NCI-H2081 (cell line): ENCODE data around the gene STXBP6.
"Not testable (repeated sequence)": the region's sequence is repeated elsewhere in the genome, so short reads cannot be mapped to it uniquely, and the experiment has no call there.

ENCODE experiments used
- DNase-seq, 2 experiments: peaks; one replicate each; lab custom pipeline; 2025; lab: John Stamatoyannopoulos, UW

The STXBP6 gene

DNA sequence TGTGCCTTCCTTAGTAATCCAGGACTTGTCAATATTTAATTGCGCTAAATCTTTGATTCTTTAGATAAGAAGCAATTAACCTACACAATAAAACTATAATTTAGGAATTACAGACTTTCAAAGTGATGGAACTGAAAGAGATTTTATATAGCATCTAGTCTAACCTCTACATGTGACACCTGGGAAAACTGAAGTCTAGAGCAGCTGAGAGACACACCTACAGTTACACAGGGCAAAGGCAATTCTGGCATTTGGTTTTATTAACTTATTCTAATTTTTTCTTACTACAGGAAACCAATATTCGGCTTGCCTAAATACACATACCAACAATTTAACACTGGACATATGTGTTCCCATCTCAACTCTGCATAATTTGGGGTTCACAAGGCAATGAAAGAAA lies 196.5 kb downstream of the STXBP6 start:
- no peak for DNase-seq

DNA sequence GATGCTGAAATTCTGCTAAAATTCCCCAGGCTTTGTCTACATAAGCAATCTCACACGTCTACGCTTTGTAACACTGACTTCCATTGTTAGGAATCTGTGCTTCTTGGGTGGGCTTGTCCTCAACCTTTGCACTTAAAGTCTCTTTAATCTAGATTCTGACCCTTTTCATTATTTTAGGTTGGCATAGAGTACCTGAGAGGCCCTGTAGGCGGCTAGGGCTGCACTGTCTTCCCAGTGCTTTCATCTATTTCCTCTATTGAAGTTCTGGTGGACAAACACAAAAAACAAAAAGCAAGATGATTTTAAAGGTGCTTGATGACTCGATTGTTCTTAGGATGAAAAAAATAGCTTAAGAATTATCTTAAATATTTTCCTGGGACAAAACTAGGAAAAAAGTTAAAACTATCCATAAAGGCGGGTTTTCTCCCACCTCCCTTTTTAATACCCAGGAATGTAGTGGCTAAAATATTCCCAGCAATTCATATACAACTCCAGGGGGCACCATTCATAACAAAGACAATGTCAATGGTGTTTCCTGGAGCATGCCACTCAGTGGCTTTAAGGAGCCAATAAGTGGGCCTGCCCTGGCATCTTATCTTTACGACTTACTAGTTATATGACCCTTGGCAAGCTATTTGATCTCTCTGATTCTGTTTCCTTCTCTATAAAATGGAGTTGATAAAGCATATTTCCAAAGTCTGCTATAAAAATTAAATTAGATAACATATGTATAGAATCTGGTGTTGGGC lies 197.5 kb downstream of the STXBP6 start:
- DNase-seq, result no peak

DNA sequence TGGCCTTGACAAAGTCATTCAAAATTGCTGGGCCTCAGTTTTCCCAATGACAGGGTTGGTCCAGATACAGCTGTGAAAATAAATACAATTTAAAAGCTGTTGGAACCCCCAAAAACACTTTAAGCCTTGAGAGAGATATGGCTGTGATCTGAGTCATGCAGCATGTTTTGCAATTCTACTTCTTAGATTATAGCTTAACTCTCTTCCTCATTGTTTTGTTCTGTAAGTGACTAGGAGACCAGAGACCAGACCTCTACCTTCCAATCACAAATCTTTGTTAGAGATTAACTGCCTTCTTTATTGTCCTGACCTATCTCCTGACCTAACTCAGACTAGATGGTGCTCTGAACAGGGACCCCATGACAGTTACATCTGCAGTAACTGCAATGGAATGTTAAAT lies 198.1 kb downstream of the STXBP6 start:
- DNase-seq, result no peak

DNA sequence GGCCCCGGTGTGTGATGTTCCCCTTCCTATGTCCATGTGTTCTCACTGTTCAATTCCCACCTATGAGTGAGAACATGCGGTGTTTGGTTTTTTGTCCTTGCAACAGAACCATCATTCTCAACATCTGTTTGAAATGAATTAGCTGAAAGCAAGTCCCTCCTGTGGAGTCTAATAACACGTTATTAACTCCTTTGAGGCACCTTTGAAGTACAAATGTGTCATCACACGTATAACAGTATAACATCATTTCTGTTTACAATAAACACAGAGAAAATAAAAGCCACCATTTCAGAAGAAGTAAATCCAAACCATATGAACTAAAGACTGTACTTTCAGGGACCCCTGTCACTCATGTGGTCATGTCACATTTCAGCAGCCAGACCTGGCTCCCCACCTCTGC lies 198.5 kb downstream of the STXBP6 start:
- peak in 1 of 2 experiments; percentile 28 for DNase-seq

DNA sequence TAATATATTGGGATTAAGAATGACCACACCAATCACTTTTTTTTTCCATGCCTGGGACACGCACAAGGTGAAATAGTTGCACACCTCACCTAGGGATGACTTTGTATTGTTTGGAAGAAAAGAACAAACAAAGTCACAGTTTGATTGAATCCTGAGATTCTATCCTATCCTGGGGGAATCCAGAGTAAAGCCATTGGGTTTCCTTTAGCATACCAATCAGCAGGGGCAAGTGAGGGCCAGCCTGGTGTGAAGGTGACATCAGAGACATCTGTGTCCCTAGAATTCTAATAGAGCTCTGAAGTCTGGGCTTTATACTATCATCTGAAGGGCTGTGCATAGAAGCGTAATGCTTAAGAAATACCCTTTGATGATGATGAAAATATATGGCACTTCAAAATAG lies 199.9 kb downstream of the STXBP6 start:
- DNase-seq, result no peak

- DNase-seq, result no peak
Measured at GRCh38 chr14:24849471-24849870, 200.5 kb downstream of the STXBP6 start.

DNA sequence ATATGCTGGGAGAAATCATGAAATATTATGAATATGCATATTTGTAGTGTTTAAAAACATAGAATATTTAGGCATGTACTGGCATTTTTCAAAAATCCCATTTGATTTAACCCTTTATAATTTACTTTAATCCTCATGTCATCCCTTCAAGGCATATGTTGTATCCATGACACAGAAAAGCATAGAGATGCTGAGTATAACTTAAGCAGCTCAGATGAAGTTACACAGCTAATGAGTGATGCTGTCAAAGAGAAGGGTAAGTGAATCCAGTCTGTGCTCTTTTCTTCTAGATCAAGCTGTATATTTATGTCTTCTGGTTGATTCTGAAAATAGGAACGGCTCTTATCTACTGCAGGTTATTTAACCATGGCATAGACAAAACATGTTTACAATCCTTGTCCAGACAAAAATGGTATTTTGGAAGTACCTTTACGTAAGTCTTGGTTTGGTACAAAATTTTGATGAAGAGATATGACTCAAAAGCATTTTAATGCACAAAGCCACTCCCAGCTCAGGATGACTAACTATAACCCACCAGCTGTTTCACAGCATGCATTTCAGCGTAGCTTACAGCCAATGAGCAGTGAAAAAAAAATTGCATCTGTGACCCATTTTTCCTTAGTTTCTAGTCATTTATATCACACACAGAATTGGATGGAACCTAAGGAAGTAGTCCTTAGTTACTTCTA lies 201.7 kb downstream of the STXBP6 start:
- no peak for DNase-seq

DNA sequence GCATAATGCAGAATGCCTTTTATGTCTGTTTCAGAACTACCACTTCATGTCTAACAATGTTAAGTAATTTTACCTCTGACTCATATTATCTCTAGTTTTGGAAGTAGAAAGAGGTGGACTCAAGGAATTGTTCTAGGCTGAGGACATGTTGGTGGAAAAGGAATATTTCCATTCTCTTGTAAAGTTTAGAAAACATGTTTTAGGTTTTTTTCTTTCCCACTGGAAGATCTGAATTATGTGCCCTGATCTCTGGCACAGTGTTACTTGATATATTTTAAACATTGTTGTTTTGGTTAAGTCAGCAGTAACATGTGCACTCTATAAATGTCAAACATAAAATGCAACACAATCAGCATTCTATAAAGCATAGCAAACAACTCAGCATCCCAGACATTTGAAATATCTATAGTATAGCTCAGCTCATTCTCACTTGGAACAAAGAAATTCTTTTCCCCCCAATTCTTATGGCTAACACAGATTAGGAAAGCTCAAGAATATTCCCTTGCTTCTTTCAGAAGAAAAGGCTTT lies 202.3 kb downstream of the STXBP6 start:
- DNase-seq, result no peak

- DNase-seq, result peak; percentile 2 to 40
Measured at GRCh38 chr14:24846261-24846660, 203.7 kb downstream of the STXBP6 start.

DNA sequence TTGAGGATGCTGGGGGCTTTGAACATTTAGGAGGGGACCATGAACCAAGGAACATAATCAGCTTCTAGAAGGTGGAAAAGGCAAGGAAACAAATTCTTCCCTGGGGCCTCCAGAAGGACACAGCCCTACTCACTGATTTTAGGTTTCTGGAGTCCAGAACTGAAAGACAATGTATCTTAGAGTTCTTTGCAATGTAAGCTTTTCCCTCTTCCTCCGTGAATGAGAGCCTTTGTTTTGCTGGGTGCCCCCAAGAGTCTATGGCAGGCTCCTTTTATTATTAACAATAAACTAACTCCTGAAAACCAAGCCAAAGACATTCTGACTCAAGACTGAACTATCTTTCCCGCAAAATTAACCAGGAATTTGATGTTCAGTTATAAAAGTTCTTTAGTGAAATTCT lies 204.1 kb downstream of the STXBP6 start:
- no peak for DNase-seq

DNA sequence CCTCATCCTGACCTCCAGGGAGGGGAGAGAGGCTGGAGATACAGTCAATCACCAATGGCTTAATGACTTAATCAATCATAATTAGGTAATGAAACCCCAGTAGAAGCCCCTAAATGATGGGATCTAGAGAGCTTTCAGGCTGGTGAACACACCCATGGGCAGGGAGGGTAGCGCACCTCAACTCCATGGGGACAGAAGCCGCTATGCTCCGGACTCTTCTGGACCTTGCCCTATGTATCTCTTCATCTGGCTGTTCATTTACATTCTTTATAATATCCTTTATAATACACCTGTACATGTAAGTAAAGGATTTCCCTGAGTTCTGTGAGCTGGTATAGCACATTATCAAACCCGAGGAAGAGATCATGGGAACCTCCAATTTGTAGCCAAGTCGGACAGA lies 205.9 kb downstream of the STXBP6 start:
- DNase-seq, result no peak

DNA sequence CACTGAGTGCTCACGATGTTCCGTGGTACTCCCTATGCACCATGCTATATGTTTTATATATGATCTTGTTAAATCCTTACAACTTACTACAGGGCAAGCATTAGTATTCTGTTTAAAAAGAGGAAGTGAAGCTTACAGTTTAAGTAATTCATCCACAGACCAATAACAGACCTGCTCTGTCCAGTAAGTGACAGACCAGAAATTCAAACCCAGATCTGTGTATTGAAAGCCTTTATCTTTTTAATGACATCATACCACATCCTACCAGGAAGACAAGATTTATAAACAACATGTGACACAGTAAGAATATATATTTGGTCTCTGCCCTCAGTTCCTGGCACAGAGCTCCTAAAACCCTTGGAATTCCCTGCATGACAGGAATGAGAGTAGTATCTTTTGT lies 206.5 kb downstream of the STXBP6 start:
- no peak for DNase-seq

DNA sequence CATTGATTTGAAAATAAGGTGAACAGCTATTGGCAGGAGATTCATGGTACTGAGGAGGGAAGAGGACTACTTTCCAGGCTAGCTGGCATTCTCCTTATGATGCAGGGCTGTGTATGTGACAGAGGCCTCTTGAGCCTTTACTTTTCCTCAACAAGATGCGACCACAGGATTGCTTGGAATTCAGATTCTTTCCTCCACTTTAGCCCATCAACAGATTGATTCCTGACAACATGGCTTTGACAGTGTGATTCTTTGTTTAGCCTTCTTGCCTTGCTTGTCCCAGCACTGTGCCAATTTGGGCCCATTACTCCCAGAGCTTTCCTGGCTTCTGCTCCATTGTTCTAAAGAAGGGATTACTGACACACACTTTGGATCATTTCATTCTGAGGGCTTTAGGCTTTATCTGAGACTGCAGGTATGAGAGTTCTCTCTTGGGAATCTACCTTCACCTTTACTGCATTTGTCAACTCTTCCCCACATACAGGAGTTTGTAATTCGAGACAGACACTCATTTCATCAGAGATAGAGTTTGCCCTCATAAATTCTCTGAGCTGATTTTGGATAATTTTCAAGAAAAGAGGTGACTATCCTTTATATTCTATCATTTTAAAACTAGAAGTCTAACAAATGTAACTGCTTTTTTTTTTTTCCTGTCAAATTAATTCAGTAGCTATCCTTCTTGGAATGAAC lies 209.6 kb downstream of the STXBP6 start:
- DNase-seq, result no peak

DNA sequence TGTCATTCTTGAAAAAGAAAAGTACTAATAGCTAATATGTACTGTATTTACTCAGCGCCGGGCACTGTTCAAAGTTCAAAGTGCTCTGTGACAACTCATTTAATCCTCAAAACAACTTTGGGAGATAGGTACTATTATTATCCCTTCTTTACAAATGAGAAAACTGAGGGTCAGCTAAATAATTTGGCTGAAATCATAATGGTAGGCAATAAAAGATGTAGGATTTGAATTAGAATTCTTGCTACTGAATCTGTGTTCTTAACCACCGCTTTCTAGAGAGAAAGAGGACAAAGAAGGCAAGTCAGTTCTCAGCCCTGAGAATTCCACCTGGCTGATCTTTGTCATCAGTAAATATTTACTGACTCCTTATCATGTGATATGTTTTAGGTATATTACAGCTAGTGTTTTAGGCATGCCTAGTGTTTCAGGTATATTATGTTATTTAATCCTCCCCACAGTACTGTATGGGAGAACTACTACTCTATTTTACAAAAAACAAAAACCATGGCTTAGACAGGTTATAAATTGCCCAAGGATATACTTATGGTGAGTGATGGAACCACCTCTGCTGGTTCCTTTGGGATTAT lies 210.2 kb downstream of the STXBP6 start:
- no peak for DNase-seq

DNA sequence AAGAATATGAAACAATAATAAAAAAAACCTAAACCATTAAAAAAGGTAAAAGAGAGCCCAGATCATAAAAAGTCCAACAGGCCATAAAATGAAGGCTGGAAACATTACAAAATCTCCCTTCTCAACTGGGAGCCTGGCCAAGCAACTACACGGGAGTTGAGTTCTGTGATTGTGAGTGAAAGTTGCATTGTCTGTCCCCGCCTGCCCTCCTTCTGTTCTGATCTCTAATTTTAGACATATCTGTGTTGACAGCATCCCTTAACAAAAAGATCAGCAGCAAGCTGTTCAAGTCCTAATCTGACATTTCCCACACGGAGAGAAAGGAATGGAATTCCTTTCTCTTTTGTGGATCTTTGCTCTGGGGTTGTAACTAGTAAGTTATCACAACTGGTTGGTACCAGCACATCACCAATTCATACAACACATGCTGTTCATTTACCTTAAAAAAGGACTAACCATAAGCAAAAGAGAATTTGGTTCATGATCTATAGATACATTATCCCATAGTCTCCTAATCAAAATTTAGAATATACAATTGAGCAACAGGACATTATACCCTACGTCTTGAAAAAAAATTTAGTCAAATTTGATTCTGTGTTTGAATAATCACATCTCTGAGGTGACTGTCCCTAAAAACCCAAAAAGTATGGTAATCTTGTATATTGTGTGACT lies 210.9 kb downstream of the STXBP6 start:
- no peak for DNase-seq

DNA sequence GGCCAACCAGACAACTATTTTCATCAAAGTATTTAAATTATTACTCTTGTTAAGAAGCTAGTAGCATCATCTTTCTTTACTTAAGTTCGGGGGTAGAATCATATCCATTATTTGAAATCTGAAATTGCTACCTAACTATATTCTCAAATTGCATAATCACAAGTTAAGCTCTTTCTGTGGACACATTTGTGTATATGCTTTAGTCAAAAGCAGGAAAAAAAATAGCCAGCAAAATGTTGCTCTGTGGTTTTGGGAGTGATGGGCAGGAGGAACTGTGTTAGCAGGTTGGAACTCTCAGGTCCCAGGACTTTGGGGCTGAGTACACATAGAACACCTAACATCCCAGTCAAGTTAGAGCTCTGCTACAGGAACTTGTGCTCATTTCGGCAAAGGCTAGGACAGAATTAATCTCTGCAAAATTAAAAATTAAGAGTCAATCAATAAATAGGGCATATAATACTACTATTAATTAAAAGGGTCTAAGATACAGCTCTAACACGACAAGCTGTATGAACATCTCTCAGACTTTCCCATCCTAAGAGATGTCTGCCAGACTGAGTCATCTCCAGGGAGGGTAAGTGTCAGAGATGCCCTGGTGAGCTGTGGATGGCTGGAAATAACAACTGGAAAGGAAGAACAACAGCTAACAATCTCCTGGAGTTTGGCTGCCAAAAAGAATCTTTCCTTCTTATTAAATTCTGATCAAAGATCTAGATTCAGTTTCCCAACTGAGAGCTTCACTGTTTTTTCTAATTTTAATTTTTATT lies 212.5 kb downstream of the STXBP6 start:
- DNase-seq, result no peak

DNA sequence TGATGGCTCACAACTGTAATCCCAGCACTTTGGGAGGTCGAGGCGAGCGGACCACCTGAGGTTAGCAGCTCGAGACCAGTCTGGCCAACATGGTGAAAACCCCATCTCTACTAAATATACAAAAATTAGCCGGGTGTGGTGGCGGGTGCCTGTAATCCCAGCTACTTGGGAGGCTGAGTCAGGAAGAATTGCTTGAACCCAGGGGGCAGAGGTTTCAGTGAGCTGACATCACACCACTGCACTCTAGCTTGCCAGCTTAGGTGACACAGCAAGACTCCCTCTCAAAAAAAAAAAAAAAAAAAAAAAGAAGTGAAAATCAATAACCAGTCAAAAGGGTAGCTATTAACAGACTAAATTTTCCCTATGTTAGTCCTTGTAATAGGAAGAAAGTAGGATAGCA lies 213.6 kb downstream of the STXBP6 start:
- DNase-seq, result not testable (repeated sequence)

GRCh38 chr14:24834956-24835355 lies 215.0 kb downstream of the STXBP6 start:
- DNase-seq, result no peak

- no peak for DNase-seq
Measured at GRCh38 chr14:24833385-24833784, 216.6 kb downstream of the STXBP6 start.

DNA sequence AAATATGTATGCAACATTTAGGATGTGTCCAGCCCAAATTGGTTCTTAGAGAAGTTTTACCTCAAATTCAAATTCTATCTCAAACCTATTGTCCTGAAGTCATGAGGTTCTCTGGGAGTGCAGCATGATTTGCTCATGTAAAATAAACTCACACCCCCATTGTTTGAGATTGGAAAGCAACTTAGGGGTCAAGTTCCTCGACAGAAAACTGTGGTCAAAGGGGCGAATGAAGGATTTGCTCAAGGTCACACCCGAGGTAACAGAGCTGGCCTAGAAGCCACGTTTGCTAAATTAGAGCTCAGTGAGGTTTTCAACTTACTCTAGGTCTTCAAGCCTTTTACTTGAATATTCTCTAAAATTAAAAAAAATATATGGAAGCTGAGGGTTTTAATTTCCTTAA lies 218.3 kb downstream of the STXBP6 start:
- no peak for DNase-seq

DNA sequence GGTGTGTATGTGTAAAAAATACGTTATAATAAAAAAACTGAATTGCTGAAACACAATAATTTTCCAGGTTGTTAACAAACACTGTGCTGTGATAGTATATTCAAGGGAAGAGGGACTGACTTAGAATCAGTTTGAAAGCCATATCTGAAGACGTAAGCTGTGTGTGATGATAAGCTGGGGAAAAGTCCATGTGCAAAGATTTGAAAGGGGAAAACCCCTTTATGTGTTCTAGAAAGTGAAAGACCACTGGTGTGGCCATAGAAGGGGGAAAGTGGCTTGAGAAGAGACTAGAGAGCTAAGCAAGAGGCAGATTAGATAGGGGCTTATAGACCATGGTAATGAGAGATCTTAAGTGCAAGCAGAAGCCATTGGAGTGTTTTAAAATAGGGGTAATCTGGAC lies 220.1 kb downstream of the STXBP6 start:
- no peak for DNase-seq
